Lower lobe of right lung (tissue), 2 donors: ENCODE results near the gene CALML3. TPM values are rescaled to one million over a fixed set of nuclear protein-coding genes. Genes with fewer than 3 reads are reported as not detected.

Experiments used
- ATAC-seq, 2 donors: fragments of 200-7000 bp; cut with Tn5 transposase; one replicate each; pipeline ENCODE4 v1.9.1; 2020 to 2022; ENCODE audit warnings: mild to moderate bottlenecking in 2 of 2, moderate library complexity in 2 of 2
- DNase-seq: peaks from one replicate; pipeline ENCODE4 v3.0.0-alpha.2; 2020
- H3K27ac ChIP-seq: fragments of 200-600 bp; one replicate; pipeline ENCODE4 v1.8.0; 2022
- H3K27me3 ChIP-seq: fragments of 200-600 bp; one replicate; pipeline ENCODE4 v1.8.0; 2022; ENCODE audit warnings: low read depth
- H3K36me3 ChIP-seq: fragments of 200-600 bp; one replicate; pipeline ENCODE4 v1.8.0; 2022; ENCODE audit warnings: mild to moderate bottlenecking
- H3K4me1 ChIP-seq: fragments of 200-600 bp; one replicate; pipeline ENCODE4 v1.8.0; 2022
- H3K4me3 ChIP-seq: fragments of 200-600 bp; one replicate; pipeline ENCODE4 v1.8.0; 2022; ENCODE audit warnings: mild to moderate bottlenecking
- H3K9me3 ChIP-seq: fragments of 200-600 bp; one replicate; pipeline ENCODE4 v1.8.0; 2022
- CTCF ChIP-seq: fragments of 200-600 bp; IDR thresholded peaks from one replicate; pipeline ENCODE4 v1.8.0; 2022; ENCODE audit warnings: antibody characterized with exemption, mild to moderate bottlenecking
- intact Hi-C: fragments of 100-400 bp; cut with DNase I; formaldehyde crosslinking; loops from one replicate; pipeline ENCODE4 v1.11.0; 2022
- total RNA-seq: library from RNA; stranded (reverse); fragmentation: NEBNext Ultra II Directional; extraction: Animal tissue kit (Norgen Biotek cat#: 25700); gene quantifications from one replicate; pipeline ENCODE4 v1.2.1, GENCODE V29; 2021
- donor health status: DM: no; HTN: yes; CAD: no; lungs with severe emphysema.

Gene CALML3
- total RNA-seq, 1 donor from 2014 or later = not detected

GRCh38 chr10:5506751-5507648, 17.8 kb upstream of the CALML3 start:
- intact Hi-C loops = no loop called here
- no peaks in the 10 kb centered on the region for H3K9me3 ChIP-seq
- no peaks in the 10 kb centered on the region for H3K27me3 ChIP-seq
- H3K4me1 ChIP-seq = peaks cover 19% of the 10 kb centered on the region
- no peak for TF ChIP-seq CTCF
- no peak for DNase-seq
- no peak for ATAC-seq
- no peak overlapping the region for H3K27ac ChIP-seq
- no peak overlapping the region for H3K4me3 ChIP-seq
- no peaks in the 10 kb centered on the region for H3K36me3 ChIP-seq

- Histone ChIP-seq H3K27ac (no peak overlapping the region), H3K4me3 (no peak overlapping the region), H3K36me3 (no peaks in the 10 kb centered on the region), H3K9me3 (no peaks in the 10 kb centered on the region), H3K27me3 (no peaks in the 10 kb centered on the region), H3K4me1 (peaks cover 12% of the 10 kb centered on the region)
- no peak for ATAC-seq
- no peak for DNase-seq
- intact Hi-C loops = no loop called here
- TF ChIP-seq CTCF = no peak
These were observed 17.1 kb upstream of the CALML3 start for GRCh38 chr10:5507649-5508131.

- no peak for DNase-seq
- Histone ChIP-seq H3K9me3 (no peaks in the 10 kb centered on the region), H3K27ac (no peak overlapping the region), H3K4me3 (no peak overlapping the region), H3K36me3 (no peaks in the 10 kb centered on the region), H3K4me1 (peaks cover 8% of the 10 kb centered on the region), H3K27me3 (no peaks in the 10 kb centered on the region)
- intact Hi-C loops = no loop called here
- peak; percentile 6 to 56 for ATAC-seq
- no peak for TF ChIP-seq CTCF
These were observed 16.6 kb upstream of the CALML3 start for GRCh38 chr10:5508161-5508604.

DNA sequence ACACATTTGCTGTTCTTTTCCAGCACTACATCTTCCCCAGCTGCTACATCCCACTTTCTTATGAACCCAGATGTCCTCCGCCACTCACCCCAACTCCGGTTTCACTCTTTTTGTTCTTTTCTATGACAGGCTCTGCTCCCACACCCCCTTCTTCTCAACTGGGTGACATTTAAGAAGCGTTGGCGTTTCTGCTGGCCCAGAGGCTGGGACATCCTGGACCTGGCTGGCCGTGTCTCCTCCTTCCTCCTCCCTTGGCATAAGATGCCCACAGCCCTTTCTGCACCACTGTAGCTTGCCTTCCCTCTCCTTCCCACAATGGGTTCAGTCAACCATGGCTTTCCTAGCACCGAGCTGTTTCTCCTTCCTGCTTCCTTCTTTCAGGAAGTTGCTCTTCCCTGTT, 16.0 kb upstream of the CALML3 start:
- intact Hi-C loops = no loop called here
- Histone ChIP-seq H3K9me3 (no peaks in the 10 kb centered on the region), H3K27me3 (no peaks in the 10 kb centered on the region), H3K27ac (no peak overlapping the region), H3K36me3 (no peaks in the 10 kb centered on the region), H3K4me1 (peaks cover 8% of the 10 kb centered on the region), H3K4me3 (no peak overlapping the region)
- no peak for TF ChIP-seq CTCF
- no peak for DNase-seq
- ATAC-seq = no peak

DNA sequence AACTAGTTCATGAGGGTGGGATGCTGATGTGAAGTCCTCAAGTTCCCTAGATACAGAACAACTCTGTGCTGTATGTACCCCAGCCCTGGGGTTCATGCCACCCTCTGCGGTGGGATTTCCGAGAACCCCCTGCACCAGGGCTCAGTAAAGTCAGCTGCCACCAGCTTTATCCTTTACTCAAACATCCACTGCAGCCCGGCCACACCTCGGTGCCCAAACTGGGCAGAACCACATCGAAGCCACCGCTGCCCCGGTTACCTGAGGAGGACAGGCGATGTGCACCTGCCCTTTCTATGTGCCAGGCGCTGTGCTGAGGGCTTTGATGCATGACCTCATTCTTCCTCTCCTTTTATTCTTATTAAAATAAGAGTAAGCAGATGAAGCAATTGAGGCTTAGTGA, 15.5 kb upstream of the CALML3 start:
- no peak for TF ChIP-seq CTCF
- no peak for DNase-seq
- Histone ChIP-seq H3K4me1 (peaks cover 5% of the 10 kb centered on the region), H3K36me3 (no peaks in the 10 kb centered on the region), H3K9me3 (no peaks in the 10 kb centered on the region), H3K4me3 (no peak overlapping the region), H3K27ac (no peak overlapping the region), H3K27me3 (no peaks in the 10 kb centered on the region)
- intact Hi-C loops = no loop called here
- ATAC-seq = no peak
